ENCODE results near the gene DAB1.
"Not testable (repeated sequence)": the region's sequence is repeated elsewhere in the genome, so short reads cannot be mapped to it uniquely, and the experiment has no call there.

DAB1 gene

GRCh38 chr1:57272150-57272549 is 151.7 kb downstream of the DAB1 start:
- DNase-seq (ENCODE audit: low spot score): no peak

GRCh38 chr1:57270927-57271698 is 152.7 kb downstream of the DAB1 start:
- no peak for DNase-seq (ENCODE audit: low spot score)

- DNase-seq (ENCODE audit: low spot score): no peak
These were observed 154.1 kb downstream of the DAB1 start for GRCh38 chr1:57269630-57270225.

GRCh38 chr1:57265104-57265503 is 158.8 kb downstream of the DAB1 start:
- DNase-seq (ENCODE audit: low spot score): no peak

GRCh38 chr1:57262472-57262871 is 161.4 kb downstream of the DAB1 start:
- DNase-seq (ENCODE audit: low spot score): no peak

GRCh38 chr1:57258557-57259325 is 165.1 kb downstream of the DAB1 start:
- no peak for DNase-seq (ENCODE audit: low spot score)

GRCh38 chr1:57255945-57256344 is 167.9 kb downstream of the DAB1 start:
- DNase-seq (ENCODE audit: low spot score): no peak

GRCh38 chr1:57254022-57254421 is 169.8 kb downstream of the DAB1 start:
- DNase-seq (ENCODE audit: low spot score): no peak

GRCh38 chr1:57252597-57253294 is 171.1 kb downstream of the DAB1 start:
- DNase-seq (ENCODE audit: low spot score): no peak

GRCh38 chr1:57250021-57250420 is 173.8 kb downstream of the DAB1 start:
- no peak for DNase-seq (ENCODE audit: low spot score)

- no peak for DNase-seq (ENCODE audit: low spot score)
These were observed 174.3 kb downstream of the DAB1 start for GRCh38 chr1:57249511-57249910.

- DNase-seq (ENCODE audit: low spot score): no peak
These were observed 175.0 kb downstream of the DAB1 start for GRCh38 chr1:57248830-57249229.

- DNase-seq (ENCODE audit: low spot score): no peak
These were observed 185.6 kb downstream of the DAB1 start for GRCh38 chr1:57238233-57238781.

GRCh38 chr1:57235730-57236510 is 187.9 kb downstream of the DAB1 start:
- no peak for DNase-seq (ENCODE audit: low spot score)

- no peak for DNase-seq (ENCODE audit: low spot score)
These were observed 189.4 kb downstream of the DAB1 start for GRCh38 chr1:57234459-57234858.

- no peak for DNase-seq (ENCODE audit: low spot score)
These were observed 191.4 kb downstream of the DAB1 start for GRCh38 chr1:57232500-57232899.

GRCh38 chr1:57229998-57230397 is 193.9 kb downstream of the DAB1 start:
- DNase-seq (ENCODE audit: low spot score): no peak

- DNase-seq (ENCODE audit: low spot score): no peak
These were observed 194.8 kb downstream of the DAB1 start for GRCh38 chr1:57229076-57229475.

- no peak for DNase-seq (ENCODE audit: low spot score)
These were observed 201.1 kb downstream of the DAB1 start for GRCh38 chr1:57222801-57223200.

GRCh38 chr1:57222307-57222706 is 201.6 kb downstream of the DAB1 start:
- no peak for DNase-seq (ENCODE audit: low spot score)

GRCh38 chr1:57220905-57221304 is 203.0 kb downstream of the DAB1 start:
- DNase-seq (ENCODE audit: low spot score): not testable (repeated sequence)
